ENCODE measurements around the gene TLCD1. TPM values are rescaled to one million over a fixed set of nuclear protein-coding genes. Genes with fewer than 3 reads are reported as not detected.

The TLCD1 gene
- polyA plus RNA-seq, 2 of the 4 experiments (the other 2 are of a cell fraction) = 36.7 to 83.3 TPM

GRCh38 chr17:28763137-28763799 lies 37.2 kb upstream of the TLCD1 start (continued):
- no peak for TF ChIP-seq HMGXB4 (CRISPR knock-in tag; IDR thresholded peaks at IDR 0.05; ENCODE audit: borderline replicate concordance)

GRCh38 chr17:28760601-28761562 lies 34.8 kb upstream of the TLCD1 start:
- POLR2A ChIA-PET = interaction anchor here (0.9 to 3.2 kb wide), 5 partner anchors 17 to 191 kb away, joined by 3 to 11 read pairs (median 4); partner anchors contain the start of genes NEK8, PHF12 and TRAF4
- Histone ChIP-seq H3K27ac (peak overlapping the region in 1 of 2 experiments; percentile 32; a peak in 2 of 6 replicates), H3K9me3 (no peaks in the 10 kb centered on the region), H3K4me1 (peaks cover 15% of the 10 kb centered on the region), H3K4me2 (peak overlapping the region; percentile 15; the same call in 1 of the 3 replicates), H3K4me3 (no peak overlapping the region)
- CTCF ChIA-PET = interaction anchor here (0.7 to 17.8 kb wide), 18 partner anchors 11 to 798 kb away, joined by 3 to 493 read pairs (median 8); partner anchors contain the start of genes DHRS13, FAM222B, FLOT2 and NEK8
- 53% methylated on average over 9 of the region's 9 CpGs for WGBS (ENCODE audit: missing lambda C conversion rate)
- TF ChIP-seq KDM5A (IDR thresholded peaks at IDR 0.05) = no peak
- no peak for TF ChIP-seq TFCP2L1 (CRISPR knock-in tag; IDR thresholded peaks at IDR 0.05)
- TF ChIP-seq SMC3 (IDR thresholded peaks at IDR 0.05) = no peak
- no peak for TF ChIP-seq NR3C1 (IDR thresholded peaks at IDR 0.05)
- no peak for TF ChIP-seq RCOR1 (IDR thresholded peaks at IDR 0.05; ENCODE audit: low read depth, low read length)
- TF ChIP-seq KDM1A (IDR thresholded peaks at IDR 0.05; ENCODE audit: low read depth) = no peak
- TF ChIP-seq TP53 (CRISPR knock-in tag; IDR thresholded peaks at IDR 0.05) = no peak
- TF ChIP-seq NFE2L2 (conservative IDR thresholded peaks at IDR 0.05; ENCODE audit: low read length) = no peak
- TF ChIP-seq HMGXB4 (CRISPR knock-in tag; IDR thresholded peaks at IDR 0.05; ENCODE audit: borderline replicate concordance) = no peak
- TF ChIP-seq ZC3H11A (IDR thresholded peaks at IDR 0.05) = no peak
- TF ChIP-seq RARB (CRISPR knock-in tag; IDR thresholded peaks at IDR 0.05) = no peak
- no peak for TF ChIP-seq PBX3 (IDR thresholded peaks at IDR 0.05)
- no peak for TF ChIP-seq FOXS1 (CRISPR knock-in tag; IDR thresholded peaks at IDR 0.05)
- TF ChIP-seq GATA3 (IDR thresholded peaks at IDR 0.05; ENCODE audit: borderline replicate concordance) = no peak
- DNase-seq (ENCODE audit: low read depth in 1 of 2, low spot score in 1 of 2) (no peak), FAIRE-seq (no peak), ATAC-seq (peak in 1 of 2 experiments; percentile 26; a peak in 2 of 6 replicates)

GRCh38 chr17:28759256-28759865 lies 33.3 kb upstream of the TLCD1 start:
- FAIRE-seq (no peak), DNase-seq (ENCODE audit: low read depth in 1 of 2, low spot score in 1 of 2) (no peak), ATAC-seq (peak in 1 of 2 experiments; percentile 9; a peak in 1 of 6 replicates)
- Histone ChIP-seq H3K4me1 (peaks cover 15% of the 10 kb centered on the region), H3K9me3 (no peaks in the 10 kb centered on the region), H3K4me2 (no peak overlapping the region), H3K4me3 (no peak overlapping the region), H3K27ac (no peak overlapping the region)
- 94% methylated on average over 16 of the region's 18 CpGs for WGBS (ENCODE audit: missing lambda C conversion rate)
- CTCF ChIA-PET = interaction anchor here (6.5 to 22.6 kb wide), 5 partner anchors 10 to 152 kb away, joined by 97 to 977 read pairs (median 244); partner anchors contain the start of genes DHRS13, FLOT2, NEK8 and RPL23A
- POLR2A ChIA-PET = no interaction called here
- TF ChIP-seq GATA3 (IDR thresholded peaks at IDR 0.05; ENCODE audit: borderline replicate concordance) (no peak), BHLHE40 (IDR thresholded peaks at IDR 0.05; ENCODE audit: low read depth, low read length) (no peak), HEYL (CRISPR knock-in tag; IDR thresholded peaks at IDR 0.05) (no peak), RARB (CRISPR knock-in tag; IDR thresholded peaks at IDR 0.05) (no peak), E2F6 (IDR thresholded peaks at IDR 0.05; ENCODE audit: borderline replicate concordance, low read depth) (no peak), HES2 (IDR thresholded peaks at IDR 0.05) (no peak), CBX8 (IDR thresholded peaks at IDR 0.05) (no peak), EHF (CRISPR knock-in tag; IDR thresholded peaks at IDR 0.05) (no peak), EP300 (IDR thresholded peaks at IDR 0.05) (no peak), ZSCAN20 (CRISPR knock-in tag; IDR thresholded peaks at IDR 0.05) (no peak), USF2 (IDR thresholded peaks at IDR 0.05) (no peak), TP53 (CRISPR knock-in tag; IDR thresholded peaks at IDR 0.05) (no peak), ESRRA (IDR thresholded peaks at IDR 0.05; ENCODE audit: borderline replicate concordance, low read length) (no peak), NR3C1 (IDR thresholded peaks at IDR 0.05) (no peak), RFX5 (IDR thresholded peaks at IDR 0.05) (no peak), MAFK (IDR thresholded peaks at IDR 0.05; ENCODE audit: partially characterized antibody) (no peak)
